H1 (cell line): ENCODE measurements around the gene HRCT1. TPM values are rescaled to one million over a fixed set of nuclear protein-coding genes. Genes with fewer than 3 reads are reported as not detected.

Experiments used
- FOSL1 ChIP-seq: IDR thresholded peaks from 2 replicates; pipeline ENCODE4 v1.6.1; 2011; ENCODE audit warnings: mild to moderate bottlenecking, low read depth, low read length, moderate library complexity; ENCODE audit not compliant: insufficient read depth
- GABPA ChIP-seq: IDR thresholded peaks from 2 replicates; pipeline ENCODE4 v1.6.1; 2011; ENCODE audit warnings: mild to moderate bottlenecking, low read length, moderate library complexity, borderline replicate concordance; ENCODE audit not compliant: insufficient read depth
- HDAC6 ChIP-seq: IDR thresholded peaks from one replicate; pipeline ENCODE4 v1.7.1; 2012; ENCODE audit warnings: low read depth, mild to moderate bottlenecking, inconsistent platforms, low read length, moderate library complexity
- POLR2A ChIP-seq, 2 experiments: IDR thresholded peaks; 1 replicate in 1 of 2; 2 replicates in 1 of 2; pipeline ENCODE4 v1.6.1; 2011; ENCODE audit warnings: low read depth in 2 of 2, low read length in 2 of 2, mild to moderate bottlenecking in 2 of 2; ENCODE audit errors: control extremely low read depth in 1 of 2
- RNF2 ChIP-seq: fragments of 200-900, 300-1000 bp; sonication (generic); IDR thresholded peaks from 2 replicates; pipeline ENCODE4 v1.7.1; 2016; ENCODE audit warnings: borderline replicate concordance, low read depth, mild to moderate bottlenecking, antibody characterized with exemption, low read length; ENCODE audit not compliant: poor library complexity, severe bottlenecking; ENCODE audit errors: missing control alignments
- SP1 ChIP-seq: IDR thresholded peaks from 2 replicates; pipeline ENCODE4 v1.6.1; 2011; ENCODE audit warnings: low read depth, low read length
- SP4 ChIP-seq: IDR thresholded peaks from 2 replicates; pipeline ENCODE4 v1.6.1; 2012; ENCODE audit warnings: low read length, inconsistent platforms
- polyA plus RNA-seq, 7 experiments: library from polyadenylated mRNA; depleted of rRNA in 3 of 7; stranded (reverse) in 5 of 7; unstranded in 2 of 7; fragments of >200 nt in 5 of 7; fragments of 200-250 nt in 2 of 7; gene quantifications; 1 replicate in 5 of 7; 2 replicates in 1 of 7; 4 replicates in 1 of 7; pipeline versions ENCODE4 v1.2.1 to v1.2.3, GENCODE V29; 2011 to 2013; ENCODE audit warnings: missing spikeins in 2 of 7, mixed read lengths in 2 of 7
- total RNA-seq: library from RNA; stranded (reverse); fragmentation: NEBNext Ultra II Directional; extraction: Animal tissue kit (Norgen Biotek cat#: 25700); gene quantifications from 2 replicates; pipeline ENCODE4 v1.2.1, GENCODE V29; 2021
- TF ChIP-seq, protein P1 (sequence below): IDR thresholded peaks from 2 replicates; pipeline ENCODE4 v1.6.1; 2012; ENCODE audit warnings: inconsistent platforms
- TF ChIP-seq, protein P2 (sequence below): IDR thresholded peaks from 2 replicates; pipeline ENCODE4 v1.6.1; 2012; ENCODE audit warnings: inconsistent platforms

The HRCT1 gene
- total and polyA plus RNA-seq, 2 of the 8 experiments (the other 6 are each of a cell fraction or from before 2014, with no cell fraction given), result not detected

DNA sequence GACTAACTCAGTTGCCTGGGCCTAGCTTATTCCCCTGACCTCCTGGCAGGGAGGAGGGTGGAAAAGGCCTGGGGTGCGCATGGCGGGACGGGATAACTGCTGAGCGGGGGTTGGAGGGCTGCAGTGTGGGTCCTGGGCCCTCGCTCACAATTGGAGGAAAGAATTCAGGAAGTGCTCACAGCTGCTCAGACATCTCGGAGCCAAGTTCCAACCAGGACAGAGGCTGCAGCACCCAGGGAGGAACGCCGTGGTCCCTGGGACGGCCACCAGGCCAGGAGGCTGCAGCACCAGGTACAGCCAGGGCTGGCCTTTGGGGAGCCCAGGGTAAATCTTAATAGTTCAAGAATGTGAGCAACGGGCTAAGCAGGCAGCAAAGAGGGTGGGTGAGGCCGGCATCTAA lies 3.3 kb downstream of the HRCT1 start, which contains the start of gene SPAAR (continued):
- TF ChIP-seq, protein P1, sequence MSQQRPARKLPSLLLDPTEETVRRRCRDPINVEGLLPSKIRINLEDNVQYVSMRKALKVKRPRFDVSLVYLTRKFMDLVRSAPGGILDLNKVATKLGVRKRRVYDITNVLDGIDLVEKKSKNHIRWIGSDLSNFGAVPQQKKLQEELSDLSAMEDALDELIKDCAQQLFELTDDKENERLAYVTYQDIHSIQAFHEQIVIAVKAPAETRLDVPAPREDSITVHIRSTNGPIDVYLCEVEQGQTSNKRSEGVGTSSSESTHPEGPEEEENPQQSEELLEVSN, result no peak
- TF ChIP-seq GABPA (no peak), SP1 (no peak), HDAC6 (no peak), SP4 (no peak), RNF2 (no peak), FOSL1 (no peak), POLR2A (IDR thresholded peaks at IDR 0.05; ENCODE audit: control extremely low read depth in 1 of 2, low read depth in 2 of 2, low read length in 2 of 2) (no peak)
- TF ChIP-seq, protein P2, sequence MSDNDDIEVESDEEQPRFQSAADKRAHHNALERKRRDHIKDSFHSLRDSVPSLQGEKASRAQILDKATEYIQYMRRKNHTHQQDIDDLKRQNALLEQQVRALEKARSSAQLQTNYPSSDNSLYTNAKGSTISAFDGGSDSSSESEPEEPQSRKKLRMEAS, result no peak
